Choroid plexus epithelial cell (primary cell): ENCODE data around the gene ZIC5.

ENCODE experiments used
- DNase-seq: peaks from one replicate; pipeline ENCODE4 v3.0.0-alpha.2; 2010; ENCODE audit warnings: low read depth
- H3K4me3 ChIP-seq: 2 replicates; pipeline ENCODE4 v1.5.1; 2011; ENCODE audit warnings: low read depth, mild to moderate bottlenecking, control low read depth, low read length, moderate library complexity
- TF ChIP-seq, protein P1 (sequence below): conservative IDR thresholded peaks from 2 replicates; pipeline ENCODE4 v1.5.1; 2011; ENCODE audit warnings: low read depth, mild to moderate bottlenecking, control low read depth, inconsistent platforms, low read length, moderate library complexity

ZIC5 gene

DNA sequence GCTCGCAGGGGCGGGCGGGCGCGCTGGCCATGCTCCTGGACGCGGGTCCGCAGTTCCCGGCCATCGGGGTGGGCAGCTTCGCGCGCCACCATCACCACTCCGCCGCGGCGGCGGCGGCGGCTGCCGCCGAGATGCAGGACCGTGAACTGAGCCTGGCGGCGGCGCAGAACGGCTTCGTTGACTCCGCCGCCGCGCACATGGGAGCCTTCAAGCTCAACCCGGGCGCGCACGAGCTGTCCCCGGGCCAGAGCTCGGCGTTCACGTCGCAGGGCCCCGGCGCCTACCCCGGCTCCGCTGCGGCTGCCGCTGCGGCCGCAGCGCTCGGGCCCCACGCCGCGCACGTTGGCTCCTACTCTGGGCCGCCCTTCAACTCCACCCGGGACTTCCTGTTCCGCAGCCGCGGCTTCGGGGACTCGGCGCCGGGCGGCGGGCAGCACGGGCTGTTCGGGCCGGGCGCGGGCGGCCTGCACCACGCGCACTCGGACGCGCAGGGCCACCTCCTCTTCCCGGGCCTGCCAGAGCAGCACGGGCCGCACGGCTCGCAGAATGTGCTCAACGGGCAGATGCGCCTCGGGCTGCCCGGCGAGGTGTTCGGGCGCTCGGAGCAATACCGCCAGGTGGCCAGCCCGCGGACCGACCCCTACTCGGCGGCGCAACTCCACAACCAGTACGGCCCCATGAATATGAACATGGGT lies 10.6 kb upstream of the ZIC5 start:
- DNase-seq, result no peak
- TF ChIP-seq, protein P1, sequence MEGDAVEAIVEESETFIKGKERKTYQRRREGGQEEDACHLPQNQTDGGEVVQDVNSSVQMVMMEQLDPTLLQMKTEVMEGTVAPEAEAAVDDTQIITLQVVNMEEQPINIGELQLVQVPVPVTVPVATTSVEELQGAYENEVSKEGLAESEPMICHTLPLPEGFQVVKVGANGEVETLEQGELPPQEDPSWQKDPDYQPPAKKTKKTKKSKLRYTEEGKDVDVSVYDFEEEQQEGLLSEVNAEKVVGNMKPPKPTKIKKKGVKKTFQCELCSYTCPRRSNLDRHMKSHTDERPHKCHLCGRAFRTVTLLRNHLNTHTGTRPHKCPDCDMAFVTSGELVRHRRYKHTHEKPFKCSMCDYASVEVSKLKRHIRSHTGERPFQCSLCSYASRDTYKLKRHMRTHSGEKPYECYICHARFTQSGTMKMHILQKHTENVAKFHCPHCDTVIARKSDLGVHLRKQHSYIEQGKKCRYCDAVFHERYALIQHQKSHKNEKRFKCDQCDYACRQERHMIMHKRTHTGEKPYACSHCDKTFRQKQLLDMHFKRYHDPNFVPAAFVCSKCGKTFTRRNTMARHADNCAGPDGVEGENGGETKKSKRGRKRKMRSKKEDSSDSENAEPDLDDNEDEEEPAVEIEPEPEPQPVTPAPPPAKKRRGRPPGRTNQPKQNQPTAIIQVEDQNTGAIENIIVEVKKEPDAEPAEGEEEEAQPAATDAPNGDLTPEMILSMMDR, result no peak
- peak overlapping the region; percentile 90 for H3K4me3 ChIP-seq

DNA sequence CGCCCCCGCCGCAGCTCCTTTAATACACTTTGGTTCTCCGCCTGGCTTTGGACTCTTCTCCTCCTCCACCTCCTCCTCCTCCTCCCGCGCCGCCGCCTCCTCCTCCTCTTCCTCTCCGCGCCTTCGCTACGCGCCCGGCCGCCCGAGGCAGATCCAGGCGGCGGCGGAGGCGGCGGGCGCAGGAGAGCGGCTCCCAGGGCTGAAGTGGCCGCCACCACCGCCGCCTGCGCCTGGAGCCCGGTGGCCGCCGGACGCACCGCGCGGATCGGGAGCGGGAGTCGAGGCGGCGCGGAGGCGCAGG lies 10.1 kb upstream of the ZIC5 start, which contains the start of gene ZIC2:
Gene ZIC2, plus strand, starts transcription at position 50 of the 301 bp plus-strand sequence. CDS start 281 bp downstream, outside the sequence.
- H3K4me3 ChIP-seq, result peak within 1 kb of the TSS; percentile 90
- DNase-seq, result no peak
- TF ChIP-seq, protein P1, result no peak

DNA sequence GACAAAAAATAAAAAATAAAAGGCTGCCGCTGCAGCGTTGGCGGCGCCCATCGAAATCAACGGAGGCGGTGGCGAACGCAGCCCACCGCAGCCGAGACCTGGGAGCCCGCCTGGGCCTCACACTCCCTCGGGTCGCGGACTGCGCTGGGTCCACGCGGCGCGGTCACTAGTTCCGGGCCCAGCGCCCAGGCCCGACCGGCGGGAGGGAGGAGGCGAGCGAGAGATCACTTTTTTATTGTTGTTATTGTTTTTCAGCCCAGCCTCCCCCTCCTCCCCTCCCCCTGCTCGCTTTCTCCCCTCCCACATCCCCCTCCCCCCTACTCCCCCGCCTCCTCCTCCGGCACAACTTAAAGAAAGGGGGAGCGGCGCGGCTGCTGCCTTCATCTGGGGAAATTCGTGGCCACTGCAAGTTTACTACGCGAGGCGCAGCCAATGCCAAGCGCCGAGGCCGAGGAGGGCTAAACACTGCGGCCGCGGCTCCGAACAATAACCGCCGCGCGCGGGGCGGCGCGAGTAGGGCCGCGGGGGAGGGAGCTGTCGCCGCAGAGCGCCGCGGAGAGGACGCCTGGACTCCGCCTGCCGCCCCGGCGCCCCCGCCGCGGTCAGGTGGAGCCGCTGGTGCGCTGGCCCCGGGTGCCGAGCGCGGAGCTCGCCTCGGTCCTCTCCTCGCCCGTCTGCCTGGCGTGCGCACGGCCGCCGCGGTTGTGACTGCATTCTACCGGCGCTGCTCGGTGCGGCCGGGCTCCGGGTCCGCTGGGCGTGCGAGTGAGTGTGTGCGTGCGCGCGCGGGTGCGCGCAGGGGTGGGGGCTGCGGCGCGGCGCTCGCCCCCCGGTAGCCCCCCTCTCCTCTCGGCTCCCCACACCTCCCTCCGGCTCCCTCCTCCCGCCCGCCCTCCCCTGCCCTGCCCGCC lies 9.5 kb upstream of the ZIC5 start:
- TF ChIP-seq, protein P1, result no peak
- DNase-seq, result peak; percentile 94
- H3K4me3 ChIP-seq, result peak overlapping the region; percentile 90

DNA sequence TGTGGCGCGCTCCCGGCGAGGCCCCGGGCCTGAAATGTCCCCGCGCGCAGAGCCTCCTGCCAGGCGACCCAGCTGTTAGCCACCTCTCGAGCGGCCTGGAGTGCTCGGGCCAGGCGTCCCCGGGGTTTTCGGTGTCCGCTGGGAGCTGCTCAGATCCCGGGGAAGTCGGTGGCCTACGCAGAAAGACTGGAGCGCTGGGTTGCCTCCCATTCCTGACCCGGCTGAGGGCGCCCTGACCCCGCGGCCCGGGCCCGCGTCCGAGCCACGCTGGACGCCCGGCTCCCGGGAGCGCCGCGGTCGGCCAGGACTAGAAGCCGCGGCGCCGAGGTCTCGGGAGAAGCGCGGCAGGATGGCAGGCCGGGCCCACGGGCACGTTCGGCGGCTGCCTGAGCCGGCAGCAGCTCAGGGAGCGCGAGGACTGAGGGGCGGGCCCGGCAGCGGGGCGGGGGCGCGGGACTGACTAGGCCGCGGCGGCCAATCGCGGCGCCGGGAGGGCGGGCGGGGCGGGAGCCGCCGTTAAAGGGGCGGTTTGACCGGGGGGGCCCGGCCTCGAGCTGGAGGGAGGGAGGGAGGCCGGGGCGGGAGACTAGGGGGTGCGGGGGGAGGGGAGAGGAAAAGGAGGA lies 8.7 kb upstream of the ZIC5 start:
- peak; percentile 92 for DNase-seq
- peak overlapping the region; percentile 90 for H3K4me3 ChIP-seq
- TF ChIP-seq, protein P1, result no peak

DNA sequence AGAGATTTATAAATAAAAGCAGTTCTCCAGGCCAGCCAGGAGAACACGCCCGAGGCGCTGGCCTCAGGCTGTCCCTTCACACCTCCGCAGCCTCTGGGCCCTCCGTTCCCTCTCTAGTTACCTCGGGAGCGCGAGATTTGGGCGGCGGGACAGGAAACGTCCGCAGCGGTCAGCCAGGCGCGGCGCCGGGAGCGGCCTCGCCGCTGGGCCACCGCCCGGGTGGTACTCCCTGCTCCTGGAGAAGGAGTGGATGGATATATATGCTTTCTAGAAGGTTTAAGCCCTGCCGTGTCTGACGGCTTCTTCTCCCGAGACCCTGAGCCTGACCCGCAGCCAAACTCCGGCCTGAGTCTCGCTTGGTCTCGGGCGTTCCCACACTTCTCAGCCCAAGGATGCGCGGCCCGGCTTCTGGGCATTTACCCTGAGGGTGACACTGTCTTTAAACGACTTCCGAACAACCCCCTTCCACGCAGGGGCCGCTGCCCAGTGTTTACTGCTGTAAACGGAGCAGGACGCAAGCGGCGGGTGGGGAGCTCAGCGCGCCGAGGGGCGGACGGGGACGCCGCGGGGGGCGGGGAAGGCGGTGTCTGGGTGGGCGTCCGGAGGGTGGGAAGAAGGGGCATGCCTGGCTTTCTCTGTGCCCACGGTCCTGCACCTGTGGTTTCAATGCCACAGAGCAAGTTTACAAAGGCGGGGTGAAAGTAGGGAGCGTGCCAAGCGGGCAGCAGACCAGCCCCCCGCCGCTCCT lies 8.1 kb upstream of the ZIC5 start:
- no peak for DNase-seq
- H3K4me3 ChIP-seq, result peak overlapping the region; percentile 66
- TF ChIP-seq, protein P1, result no peak

DNA sequence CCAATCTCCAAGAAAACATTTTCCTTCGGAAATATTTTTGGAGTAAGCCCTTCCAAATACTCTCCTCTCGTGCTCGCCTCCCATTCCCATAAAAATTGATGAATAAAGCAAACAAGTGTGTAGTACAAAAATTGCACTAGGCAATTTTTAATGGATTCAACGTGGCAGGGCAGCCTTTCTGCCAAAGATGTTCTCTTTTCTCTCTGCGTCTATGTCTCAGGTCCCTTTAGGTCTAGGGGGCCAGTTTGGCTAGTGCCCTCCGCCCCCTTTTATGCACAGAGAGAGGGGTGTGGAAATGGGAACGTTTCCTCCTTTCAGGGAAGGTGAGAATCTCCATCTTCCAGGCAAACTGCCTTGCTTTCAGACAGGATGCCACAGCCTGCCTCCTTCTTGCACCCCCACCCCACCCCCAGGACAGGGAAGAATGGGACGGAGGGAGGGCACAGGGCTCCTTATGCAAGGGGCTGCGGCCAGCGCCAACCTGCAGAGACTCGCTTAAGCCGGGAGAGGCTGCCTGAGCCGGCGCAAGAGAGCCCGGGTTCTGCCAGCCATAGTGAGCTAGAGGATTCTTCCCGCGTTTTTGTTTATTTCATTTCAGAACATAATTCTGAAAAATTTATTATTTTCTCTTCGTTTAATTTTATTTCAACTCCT lies 7.4 kb upstream of the ZIC5 start:
- no peak for DNase-seq
- peak overlapping the region; percentile 66 for H3K4me3 ChIP-seq
- TF ChIP-seq, protein P1, result no peak
